ENCODE results near the gene PSD2.

GRCh38 chr5:139762615-139763170 lies 32.9 kb upstream of the PSD2 start:
- TF ChIP-seq EP300 (IDR thresholded peaks at IDR 0.05) = no peak
- TF ChIP-seq POLR2A (IDR thresholded peaks at IDR 0.05; ENCODE audit: low read depth) = no peak
- no peak for TF ChIP-seq CTCF (IDR thresholded peaks at IDR 0.05)
- TF ChIP-seq POLR2AphosphoS5 (IDR thresholded peaks at IDR 0.05) = no peak

All from esophagus muscularis mucosa (tissue), 4 donors.